ENCODE measurements around the gene NOD2.

NOD2 gene

DNA sequence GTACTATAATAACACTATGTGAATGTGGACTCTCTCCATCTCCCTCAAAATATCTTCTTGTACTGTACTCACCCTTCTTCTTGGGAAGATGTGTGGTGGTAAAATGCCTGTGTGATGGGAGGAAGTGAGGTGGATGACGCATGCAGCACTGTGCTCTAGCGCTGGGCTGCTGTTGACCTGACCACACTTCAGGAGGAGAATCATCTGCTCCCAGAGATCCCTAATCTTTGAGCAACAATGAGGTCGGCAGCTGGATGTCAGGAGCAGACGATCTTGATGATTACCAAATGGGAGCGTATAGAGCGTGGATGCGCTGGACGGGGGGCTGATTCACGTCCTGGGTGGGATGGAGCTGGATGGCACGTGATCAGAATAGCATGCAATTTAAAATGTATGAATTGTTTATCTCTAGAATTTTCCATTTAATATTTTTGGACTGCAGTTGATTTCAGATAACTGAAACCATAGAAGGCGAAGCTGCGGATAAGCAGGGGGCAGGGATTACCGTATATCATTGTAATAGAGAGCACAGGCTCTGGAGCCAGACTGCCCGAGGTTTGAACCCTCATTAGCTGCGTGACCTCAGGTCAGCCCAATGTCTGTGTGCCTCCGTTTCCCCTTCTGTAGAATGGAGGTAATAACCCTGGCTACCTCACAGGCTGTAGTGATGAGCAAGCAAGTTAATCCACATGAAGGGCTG is 24.8 kb downstream of the NOD2 start:
- DNase-seq, result no peak

DNA sequence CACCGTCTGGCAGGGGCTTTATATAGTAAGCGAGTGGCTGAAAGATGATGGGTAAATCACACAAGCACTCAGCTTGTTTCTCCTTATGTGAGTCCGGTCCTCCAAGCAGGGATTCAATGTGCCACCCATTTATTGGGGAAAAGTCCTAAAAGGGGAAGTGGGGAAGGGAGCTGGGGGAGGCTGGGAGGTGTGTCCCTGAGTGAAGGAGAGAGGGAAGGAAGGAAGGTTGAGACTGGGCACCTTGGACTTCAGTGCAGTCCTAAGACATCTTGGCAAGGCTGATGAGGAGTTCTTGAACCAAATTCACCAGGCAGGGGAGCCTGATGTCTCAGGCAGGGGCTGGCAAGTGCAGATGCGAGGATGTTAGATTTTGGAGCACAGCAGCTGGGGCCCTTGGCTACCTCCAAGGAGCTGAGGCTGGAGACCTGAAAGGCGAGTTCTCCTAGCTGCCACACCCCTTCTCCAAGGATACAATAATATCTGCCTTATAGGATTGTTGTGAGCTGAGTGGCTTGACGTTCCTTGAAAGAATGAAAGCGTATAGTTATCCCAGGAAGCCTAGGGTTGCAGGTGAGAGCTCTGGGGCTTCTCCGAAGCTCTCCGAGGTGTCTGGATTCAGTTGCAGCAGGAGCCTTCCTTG is 25.5 kb downstream of the NOD2 start:
- DNase-seq, result no peak

- no peak for DNase-seq
These were observed 26.3 kb downstream of the NOD2 start for GRCh38 chr16:50719401-50720337.

DNA sequence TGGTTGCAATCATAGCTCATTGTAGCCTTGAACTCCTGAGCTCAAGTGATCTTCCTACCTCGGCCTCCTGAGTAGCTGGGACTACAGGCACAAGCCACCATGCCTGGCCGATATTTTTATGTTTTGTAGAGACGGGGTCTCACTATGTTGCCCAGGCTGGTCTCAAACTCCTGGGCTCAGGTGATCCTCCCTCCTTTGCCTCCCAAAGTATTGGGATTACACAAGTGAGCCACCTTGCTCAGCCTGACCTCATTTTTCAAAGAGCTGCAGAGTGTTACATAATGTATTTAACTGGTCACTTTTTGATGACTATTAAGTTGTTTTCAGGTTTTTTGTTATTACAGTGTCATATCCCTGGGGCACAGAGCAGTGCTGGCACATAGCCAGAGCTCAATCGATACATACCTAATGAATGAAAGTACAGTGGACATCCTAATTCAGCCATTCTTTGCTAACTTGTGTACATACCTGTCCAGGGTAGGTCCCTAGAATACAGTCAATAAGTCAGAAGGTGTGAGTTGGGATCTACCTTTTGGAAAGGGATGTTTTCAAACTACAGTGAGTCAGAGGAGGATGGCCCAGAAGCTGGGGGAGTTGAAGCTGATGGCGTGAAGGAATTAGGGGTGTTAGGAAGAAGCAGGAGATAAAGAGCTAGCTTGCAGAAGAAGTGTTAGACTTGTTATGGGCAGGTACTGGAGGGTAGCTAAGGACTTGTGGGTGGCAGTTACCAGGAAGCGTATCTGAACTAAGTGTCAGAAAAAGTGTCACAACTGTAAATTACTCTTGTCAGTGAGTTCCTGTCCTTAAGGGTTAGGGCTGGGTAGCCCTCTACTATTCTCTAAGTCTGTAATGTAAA is 28.4 kb downstream of the NOD2 start:
- DNase-seq, result no peak

- DNase-seq, result no peak
These were observed 29.0 kb downstream of the NOD2 start for GRCh38 chr16:50722405-50722737.

GRCh38 chr16:50722960-50723359 is 29.6 kb downstream of the NOD2 start:
- no peak for DNase-seq

- no peak for DNase-seq
These were observed 30.9 kb downstream of the NOD2 start for GRCh38 chr16:50724306-50724705.

DNA sequence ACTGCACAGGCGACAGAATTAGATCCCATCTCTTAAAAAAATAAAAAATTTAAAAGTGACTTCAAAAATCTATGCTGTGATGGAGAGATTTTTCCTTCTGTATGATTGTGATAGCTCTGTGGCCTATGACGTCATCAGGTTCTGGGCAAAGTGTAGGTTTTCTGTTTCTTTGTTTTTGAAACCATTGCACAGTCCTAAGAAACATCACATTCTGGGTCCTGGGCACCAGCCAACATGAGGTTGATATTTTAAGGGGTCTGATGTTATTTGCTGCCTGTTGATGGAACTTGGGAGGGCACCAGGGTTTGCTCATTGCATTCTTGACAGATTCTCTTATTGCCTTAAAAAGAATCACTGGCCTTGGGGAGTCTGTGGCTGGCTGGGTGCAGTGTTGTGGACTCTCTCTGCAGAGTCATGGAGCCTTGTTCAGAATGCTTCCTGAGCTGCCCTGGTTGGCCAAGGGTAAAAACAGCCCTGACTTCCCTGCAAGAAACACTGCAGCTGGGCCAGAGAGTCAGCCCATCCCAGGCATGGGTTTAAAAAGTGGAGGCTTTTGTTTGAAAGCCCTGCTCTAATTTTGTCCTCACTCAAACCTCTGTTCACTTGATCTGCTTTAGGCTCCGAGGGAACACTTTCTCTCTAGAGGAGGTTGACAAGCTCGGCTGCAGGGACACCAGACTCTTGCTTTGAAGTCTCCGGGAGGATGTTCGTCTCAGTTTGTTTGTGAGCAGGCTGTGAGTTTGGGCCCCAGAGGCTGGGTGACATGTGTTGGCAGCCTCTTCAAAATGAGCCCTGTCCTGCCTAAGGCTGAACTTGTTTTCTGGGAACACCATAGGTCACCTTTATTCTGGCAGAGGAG is 38.0 kb downstream of the NOD2 start:
- no peak for DNase-seq

DNA sequence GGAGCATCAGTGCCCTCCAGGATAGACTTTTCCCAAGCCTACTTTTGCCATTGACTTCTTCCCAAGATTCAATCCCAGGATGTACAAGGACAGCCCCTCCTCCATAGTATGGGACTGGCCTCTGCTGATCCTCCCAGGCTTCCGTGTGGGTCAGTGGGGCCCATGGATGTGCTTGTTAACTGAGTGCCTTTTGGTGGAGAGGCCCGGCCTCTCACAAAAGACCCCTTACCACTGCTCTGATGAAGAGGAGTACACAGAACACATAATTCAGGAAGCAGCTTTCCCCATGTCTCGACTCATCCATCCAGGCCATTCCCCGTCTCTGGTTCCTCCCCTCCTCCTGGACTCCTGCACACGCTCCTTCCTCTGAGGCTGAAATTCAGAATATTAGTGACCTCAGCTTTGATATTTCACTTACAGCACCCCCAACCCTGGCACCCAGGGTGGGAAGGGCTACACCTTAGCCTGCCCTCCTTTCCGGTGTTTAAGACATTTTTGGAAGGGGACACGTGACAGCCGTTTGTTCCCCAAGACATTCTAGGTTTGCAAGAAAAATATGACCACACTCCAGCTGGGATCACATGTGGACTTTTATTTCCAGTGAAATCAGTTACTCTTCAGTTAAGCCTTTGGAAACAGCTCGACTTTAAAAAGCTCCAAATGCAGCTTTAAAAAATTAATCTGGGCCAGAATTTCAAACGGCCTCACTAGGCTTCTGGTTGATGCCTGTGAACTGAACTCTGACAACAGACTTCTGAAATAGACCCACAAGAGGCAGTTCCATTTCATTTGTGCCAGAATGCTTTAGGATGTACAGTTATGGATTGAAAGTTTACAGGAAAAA is 38.8 kb downstream of the NOD2 start:
- no peak for DNase-seq

DNA sequence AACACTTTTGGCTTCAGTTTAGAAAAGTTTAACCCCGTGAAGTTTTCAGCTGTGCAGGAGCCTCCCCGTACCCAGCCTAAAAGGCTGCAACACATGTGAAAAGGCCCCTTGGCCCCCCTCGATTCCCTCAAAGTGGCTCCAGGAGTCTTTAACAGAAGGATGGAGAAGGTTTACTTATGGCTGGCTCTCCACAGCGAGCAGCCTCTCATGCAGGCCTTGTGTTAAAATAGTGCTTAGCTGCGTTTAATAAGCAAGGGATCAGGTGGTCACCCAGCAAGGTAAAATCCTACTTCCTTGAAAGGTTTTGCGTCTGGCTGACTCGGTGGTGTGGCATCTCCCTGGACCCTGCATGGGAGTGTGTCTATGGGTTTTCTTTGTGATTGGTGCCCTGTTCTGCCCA is 40.1 kb downstream of the NOD2 start:
- no peak for DNase-seq

DNA sequence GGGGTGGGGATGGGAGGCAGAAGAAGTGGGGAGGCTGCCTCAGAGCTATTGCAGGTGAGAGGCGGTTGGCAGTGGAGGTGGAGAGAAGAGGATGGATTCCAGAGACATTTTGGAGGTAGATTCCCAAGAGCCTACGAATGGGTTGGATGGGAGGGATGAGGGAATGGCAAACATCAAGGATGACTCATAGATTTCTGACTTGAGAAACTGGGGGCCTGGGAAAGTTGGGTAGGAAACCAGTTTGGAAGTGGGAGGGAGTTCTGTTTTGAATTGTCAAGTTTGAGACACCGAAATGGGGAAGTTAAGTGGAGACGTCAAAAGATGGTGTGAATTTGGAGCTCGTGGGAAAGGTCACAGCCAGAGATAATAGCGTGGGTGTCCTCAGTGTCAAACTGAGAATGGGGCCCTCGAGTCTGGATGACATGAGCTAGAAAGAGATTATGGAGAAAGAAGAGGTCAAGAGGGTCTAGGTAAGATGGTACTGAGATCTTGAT is 42.3 kb downstream of the NOD2 start:
- DNase-seq, result no peak

DNA sequence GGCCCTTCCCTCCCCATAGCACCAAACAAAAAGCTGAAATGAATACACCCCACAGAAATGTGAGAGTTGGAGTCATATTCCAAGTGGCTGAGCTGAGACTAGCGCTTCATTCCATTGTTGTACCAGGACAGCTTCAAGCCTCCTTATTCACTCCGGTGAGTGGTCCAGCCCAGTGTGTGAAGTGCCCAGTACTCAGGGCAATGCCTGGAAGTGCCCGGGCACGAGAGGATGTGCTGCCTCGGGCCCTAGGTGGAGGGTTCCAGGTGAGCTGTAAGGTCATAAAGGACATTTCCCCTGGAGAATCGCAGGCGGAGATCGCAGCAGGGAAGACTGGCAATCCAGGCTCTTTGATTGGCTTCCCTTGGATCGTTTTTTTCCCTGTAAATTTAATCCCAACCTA is 43.0 kb downstream of the NOD2 start:
- no peak for DNase-seq

DNA sequence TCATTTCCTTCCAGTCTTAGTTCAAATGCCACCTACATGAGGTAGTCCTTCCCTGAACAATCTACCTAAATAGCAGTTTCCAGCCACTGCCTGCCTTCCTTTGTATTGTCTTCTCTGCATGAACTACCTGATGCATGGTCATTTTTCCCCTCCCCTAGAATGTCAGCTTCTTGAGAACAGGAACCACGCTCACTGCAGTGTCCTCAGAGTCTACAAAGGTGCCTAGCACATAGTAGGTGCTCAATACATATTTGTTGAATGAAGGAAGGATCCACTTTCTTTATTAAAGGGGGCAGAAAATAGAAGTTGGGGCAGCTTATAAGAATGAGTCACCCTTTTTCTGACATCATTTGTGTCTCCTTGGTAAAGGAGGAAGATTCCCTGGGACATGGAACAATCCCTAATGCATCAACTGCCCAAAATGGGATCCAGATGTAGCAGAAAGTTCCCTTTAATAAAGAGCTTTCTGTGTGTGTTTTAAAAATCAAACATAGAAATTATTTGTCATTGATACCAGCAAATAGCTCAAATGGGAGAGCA is 44.1 kb downstream of the NOD2 start:
- no peak for DNase-seq

GRCh38 chr16:50739031-50739430 is 45.6 kb downstream of the NOD2 start:
- DNase-seq, result no peak

- DNase-seq, result no peak
These were observed 47.3 kb downstream of the NOD2 start for GRCh38 chr16:50740736-50741135.

DNA sequence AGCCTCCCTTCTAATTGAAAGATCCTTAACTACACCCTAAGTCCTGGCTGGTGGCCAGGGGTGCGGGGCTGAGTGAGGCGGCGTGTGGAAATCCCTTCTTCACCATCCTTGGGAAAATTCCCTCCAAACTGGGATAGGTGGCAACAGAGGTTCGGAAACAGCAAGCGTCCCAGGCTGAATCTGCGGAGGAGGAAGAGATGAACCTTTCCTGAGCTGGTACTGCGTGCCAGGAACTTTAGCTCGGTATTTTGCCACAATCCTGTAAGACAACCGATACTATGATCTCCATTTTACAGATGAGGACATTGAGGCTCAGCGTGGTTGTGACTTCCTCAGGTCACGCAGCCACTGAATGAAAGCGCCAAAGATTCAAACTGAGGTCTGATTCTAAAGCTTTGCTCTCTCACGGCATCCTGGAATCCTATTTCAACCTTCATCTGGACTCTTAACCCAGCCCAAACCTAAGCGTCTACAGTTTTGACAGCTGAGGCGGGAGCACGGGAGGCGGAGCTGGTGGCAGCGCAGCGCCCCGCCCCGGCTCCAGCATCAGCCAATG is 47.9 kb downstream of the NOD2 start:
- no peak for DNase-seq

DNA sequence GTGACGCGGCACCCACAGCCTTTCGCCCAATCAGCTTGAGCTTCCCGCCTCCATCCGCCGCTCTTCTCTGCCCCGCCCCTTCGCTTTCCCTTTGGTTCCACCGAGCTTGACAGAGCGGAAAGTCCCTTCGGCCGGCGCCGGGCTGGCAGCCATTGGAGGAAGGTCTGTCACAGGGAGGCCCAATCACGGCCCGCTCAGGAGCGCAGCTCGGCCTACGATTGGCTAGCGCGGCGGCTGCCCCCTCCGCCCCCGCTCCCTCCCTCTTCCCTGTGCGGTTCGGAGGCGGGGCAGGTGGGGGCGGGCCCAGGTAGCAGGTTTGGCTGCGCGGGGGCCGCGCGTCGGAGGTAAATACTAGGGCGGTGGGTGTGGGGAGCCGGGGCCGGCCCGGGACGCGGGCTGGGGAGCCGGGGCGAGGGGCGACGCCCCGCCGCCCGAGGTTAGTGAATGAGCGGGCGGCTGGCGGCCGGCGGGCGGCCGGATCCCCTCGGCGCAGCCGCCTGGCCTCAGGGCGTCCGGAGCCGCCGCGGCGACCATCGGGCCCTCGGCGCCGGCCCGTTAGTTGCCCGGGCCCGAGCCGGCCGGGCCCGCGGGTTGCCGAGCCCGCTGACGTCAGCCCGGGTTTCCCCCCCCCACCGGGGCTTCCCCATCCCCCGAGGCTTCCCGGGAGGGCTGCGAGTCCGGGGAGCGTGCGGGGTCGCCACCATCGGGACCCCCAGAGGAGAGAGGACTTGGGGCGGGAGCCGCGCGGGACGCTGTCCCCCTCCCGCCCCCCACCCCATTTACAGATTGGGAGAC is 48.6 kb downstream of the NOD2 start, which contains the start of gene CYLD:
TSS of gene CYLD (plus strand) at position 306 of the 795 bp plus-strand sequence. CDS start 7,613 bp downstream, outside the sequence.
- peak; percentile 97 for DNase-seq

DNA sequence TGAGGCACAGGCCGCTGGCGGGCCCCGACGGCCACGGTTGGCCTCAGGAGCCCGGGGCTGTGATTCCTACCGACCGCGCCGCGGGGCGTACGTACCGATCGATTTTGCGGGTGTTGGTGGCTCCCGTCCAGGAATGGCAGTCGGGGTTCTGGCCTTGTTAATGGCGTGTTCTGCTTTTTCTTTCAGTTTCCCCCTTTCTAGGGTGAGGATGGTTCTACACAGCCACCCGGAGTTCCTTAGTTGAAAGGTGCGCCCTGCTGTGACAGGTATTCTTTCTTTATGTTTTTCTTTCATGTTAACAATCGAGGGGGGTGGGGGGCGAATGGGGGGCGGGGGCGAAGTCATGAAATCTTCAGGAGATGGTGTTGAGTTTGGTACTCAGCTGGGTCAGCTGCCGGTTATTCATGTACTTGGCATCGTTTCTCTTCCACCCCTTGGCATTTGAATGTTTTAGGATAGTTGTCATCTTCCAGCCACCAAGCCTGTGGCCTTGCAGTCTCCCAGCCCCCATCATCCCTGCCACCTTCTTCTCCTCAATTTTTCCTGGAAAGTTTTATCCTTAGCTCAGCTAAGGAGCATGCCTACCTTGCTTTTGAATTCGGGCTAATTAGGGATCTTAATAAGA is 49.3 kb downstream of the NOD2 start:
- no peak for DNase-seq
